NCI-H1105 treated with DMSO at 0.1 percent for 48 hours (cell line): ENCODE data around the gene SCMH1.
"Not testable (repeated sequence)": the region's sequence is repeated elsewhere in the genome, so short reads cannot be mapped to it uniquely, and the experiment has no call there.

Source experiments
- DNase-seq: peaks from one replicate; lab custom pipeline; 2025; lab: John Stamatoyannopoulos, UW

Gene SCMH1

GRCh38 chr1:41249319-41249718, 7.2 kb upstream of the SCMH1 start:
- DNase-seq = no peak

DNA sequence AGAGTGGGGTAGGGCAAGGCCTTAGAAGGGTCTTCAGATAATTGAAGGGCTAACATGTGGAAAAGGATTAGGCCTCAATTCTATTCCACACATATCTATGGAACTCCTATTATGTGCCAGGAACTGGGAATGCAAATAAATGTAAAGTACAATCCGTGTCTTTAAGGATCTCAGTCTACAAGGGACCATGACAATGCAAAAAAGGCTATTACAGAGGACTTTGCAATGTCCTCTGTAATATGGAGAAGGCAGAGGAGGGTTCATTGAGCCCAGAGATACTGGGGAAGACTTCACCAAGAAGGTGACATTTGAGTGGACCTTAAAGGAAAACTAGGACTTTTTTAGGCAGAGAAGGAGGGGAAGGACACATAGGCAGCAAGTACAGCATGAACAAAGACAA, 4.5 kb upstream of the SCMH1 start:
- no peak for DNase-seq

- DNase-seq = no peak
Observed at GRCh38 chr1:41245659-41246058, 3.6 kb upstream of the SCMH1 start.

DNA sequence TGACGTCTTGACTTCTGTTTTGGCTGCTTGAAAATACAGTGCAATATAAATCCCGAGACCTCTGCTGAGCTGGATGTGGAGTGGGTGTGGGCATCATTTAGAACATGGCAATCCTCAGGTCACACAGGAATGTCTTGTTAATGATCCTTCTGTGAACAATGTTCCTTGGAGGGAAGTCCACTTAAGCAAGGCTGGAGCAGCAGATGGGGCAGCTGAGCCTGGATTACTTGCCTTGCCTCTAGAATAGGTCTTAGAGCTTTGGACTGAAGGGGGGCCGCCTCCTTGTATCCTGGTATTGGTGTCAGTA, 926 bp upstream of the SCMH1 start:
- peak; percentile 40 for DNase-seq

DNA sequence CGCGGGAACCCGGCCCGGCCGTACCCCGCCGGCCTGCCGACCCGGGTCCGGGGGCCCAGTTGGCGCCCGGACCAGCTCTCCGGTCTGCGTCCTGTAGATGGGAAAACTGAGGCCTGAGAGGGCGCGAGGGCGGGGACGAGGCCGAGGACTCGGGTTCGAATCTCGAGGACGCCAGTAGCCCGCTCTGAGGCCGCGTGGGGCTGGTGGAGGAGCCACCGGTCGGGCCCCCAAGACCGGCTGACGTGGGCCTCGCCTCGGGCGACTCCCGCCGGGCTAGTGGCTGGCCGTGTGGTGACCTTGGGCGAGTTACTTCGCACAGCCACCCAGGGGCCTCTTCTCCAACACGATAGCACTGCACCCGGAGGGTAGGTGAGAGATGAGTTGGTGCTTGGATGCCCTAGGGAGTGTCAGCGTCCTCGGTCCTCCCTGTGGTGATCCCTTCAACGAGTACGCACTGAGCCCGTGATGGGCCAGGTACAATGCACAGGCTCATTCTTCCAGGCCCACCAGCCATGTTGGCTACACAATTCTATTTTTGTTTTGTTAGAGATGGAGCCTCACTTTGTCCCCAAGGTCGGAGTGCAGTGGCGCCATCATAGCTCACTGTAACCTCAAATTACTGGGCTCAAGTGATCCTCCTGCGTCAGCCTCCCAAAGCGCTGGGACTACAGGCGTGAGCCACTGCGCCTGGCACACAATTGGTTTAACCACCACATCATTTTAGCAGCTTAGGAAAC, 404 bp upstream of the SCMH1 start:
- DNase-seq = peak; percentile 48

- DNase-seq = peak; percentile 6
Observed at GRCh38 chr1:41241354-41241748, 755 bp downstream of the SCMH1 start.

- DNase-seq = no peak
Observed at GRCh38 chr1:41240781-41241353, 1.2 kb downstream of the SCMH1 start.

- DNase-seq = peak; percentile 21
Observed at GRCh38 chr1:41239988-41240610, 2.0 kb downstream of the SCMH1 start.

- DNase-seq = no peak
Observed at GRCh38 chr1:41238311-41238988, 3.7 kb downstream of the SCMH1 start.

DNA sequence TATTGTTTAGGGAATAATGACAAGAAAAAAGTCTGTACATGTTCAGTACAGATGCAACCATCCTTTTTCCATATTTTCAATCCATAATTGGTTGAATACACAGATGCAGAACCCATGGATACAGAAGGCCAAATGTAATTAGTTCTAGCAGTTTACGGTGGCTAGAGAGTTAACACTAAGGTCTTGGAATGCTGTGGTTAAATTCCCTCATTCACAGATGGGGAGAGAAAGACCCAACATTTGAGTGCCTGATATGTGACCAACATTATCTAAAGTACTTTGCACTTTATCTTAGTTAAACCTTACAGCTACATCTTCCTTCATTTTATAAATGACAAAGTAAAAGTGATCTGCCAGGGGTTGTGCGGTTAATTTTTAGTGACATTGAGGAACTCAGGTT, 5.3 kb downstream of the SCMH1 start:
- DNase-seq = no peak

GRCh38 chr1:41235893-41236292, 6.2 kb downstream of the SCMH1 start:
- no peak for DNase-seq

GRCh38 chr1:41233708-41234107, 8.4 kb downstream of the SCMH1 start:
- DNase-seq = no peak

- no peak for DNase-seq
Observed at GRCh38 chr1:41232305-41232704, 9.8 kb downstream of the SCMH1 start.

- no peak for DNase-seq
Observed at GRCh38 chr1:41230656-41231055, 11.4 kb downstream of the SCMH1 start.

GRCh38 chr1:41229219-41229618, 12.9 kb downstream of the SCMH1 start:
- DNase-seq = not testable (repeated sequence)

- DNase-seq = no peak
Observed at GRCh38 chr1:41226815-41227434, 15.2 kb downstream of the SCMH1 start.

DNA sequence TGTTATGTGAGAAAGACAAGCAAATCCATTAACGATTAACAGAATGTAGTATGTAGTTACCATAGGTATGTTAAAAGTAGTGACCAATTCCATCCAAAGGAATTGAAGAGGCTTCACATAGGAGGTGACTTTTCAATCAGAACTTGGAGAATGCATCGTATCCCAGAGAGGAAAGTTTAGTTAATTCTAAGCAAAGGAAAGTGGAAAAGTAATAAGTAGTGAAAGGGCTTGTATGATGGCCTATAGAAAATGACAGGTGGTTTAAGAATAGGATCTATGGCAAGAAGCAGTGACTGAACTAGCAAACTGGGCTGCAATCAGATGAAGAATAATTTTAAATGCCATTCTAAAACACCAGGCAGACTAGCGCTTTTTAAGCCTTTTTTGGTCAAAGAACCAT, 16.6 kb downstream of the SCMH1 start:
- DNase-seq = no peak

- DNase-seq = peak; percentile 91
Observed at GRCh38 chr1:41222496-41222895, 19.6 kb downstream of the SCMH1 start.

- DNase-seq = no peak
Observed at GRCh38 chr1:41221995-41222394, 20.1 kb downstream of the SCMH1 start.

DNA sequence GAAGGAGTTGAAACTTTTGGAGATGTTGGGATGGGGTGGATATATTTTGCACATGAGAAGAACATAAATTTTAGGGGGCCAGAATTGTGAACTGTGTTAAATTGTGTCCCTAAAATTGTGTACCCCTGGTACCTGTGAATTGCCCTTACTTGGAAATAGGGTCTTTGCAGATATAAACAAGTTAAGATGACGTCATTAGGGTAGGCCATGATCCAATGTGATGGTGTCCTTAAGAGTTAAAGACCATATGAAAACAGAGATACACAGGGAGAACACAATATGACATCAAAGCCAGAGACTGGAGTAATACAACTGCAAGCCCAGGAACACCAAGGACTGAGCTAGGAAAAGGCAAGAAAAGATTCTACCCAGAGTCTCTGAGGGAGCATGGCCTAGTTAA, 24.0 kb downstream of the SCMH1 start:
- DNase-seq = no peak

DNA sequence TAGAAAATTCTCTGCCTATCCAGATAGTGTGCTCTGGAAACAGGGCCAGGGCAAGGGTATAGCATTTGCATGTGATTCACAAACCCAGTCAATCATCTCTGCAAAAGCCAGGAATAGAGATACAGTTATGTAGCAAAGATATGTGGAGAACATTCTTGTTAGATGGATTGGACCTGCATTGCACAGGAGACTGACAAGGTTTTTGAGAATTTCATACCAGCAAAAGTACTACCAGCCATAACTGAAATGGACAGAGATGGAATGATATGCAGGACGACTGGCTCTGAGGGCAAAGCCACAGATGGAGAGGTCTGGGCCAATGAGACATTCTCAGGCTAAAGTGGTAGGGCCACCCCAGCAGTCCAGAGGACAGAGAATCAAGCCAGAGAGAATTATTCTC, 24.7 kb downstream of the SCMH1 start:
- DNase-seq = no peak

DNA sequence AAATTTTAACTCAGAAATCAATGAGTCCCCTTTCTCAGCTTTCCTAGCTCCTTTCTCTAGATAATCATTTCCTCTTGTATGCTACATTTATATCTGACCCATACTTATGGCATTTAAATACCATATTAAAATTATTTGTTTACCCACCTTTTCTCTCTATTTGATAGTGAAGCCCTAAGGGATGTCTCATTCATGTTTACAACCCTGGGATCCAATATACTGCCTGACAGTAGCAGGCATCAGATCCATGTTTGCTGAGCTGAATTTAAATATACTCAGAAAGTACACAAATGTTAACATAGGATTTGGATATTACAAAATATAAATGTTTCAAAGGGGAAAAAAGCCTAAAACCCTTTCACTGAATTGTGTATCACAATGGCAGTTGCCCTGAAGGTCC, 26.5 kb downstream of the SCMH1 start:
- no peak for DNase-seq

DNA sequence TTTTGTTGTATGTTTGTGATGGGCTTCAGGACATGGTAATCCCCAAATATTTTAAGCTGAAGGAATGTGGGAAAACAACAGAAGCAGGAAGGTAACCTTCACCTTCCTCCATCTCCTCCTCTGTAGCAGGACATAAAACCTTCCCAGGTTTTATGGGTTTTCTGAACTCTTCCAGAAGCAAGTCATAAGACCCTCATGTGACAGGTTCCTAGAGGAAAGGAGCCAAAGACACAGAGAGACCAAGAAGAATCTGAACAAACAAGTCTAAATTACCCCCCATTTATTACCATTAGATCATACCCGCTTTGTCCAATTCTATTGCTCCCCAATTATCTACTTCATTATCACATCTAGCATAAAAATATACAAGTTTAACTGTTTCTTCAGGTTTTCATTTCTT, 28.8 kb downstream of the SCMH1 start:
- no peak for DNase-seq
